ENCODE results near the gene ACSM2B.

DNA sequence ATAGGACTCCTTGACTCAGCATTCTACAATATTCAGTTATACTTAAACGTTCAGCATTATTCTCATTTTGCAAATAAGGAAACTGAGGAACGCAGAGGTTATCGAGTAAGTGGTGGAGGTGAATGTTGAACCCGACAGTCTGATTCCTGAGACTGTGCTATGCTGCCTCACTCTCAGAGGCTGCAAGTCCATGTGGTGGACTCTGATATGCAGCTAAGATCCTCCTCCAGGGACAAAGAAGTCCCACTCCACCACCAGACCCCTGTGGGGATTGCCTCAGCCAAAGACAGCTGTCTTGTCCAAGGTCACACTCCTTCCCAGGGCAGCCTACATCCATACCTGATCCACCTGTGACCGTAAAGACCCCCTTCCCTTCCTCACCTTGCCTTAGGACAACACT lies 37.5 kb downstream of the ACSM2B start:
- TF ChIP-seq, protein P1, sequence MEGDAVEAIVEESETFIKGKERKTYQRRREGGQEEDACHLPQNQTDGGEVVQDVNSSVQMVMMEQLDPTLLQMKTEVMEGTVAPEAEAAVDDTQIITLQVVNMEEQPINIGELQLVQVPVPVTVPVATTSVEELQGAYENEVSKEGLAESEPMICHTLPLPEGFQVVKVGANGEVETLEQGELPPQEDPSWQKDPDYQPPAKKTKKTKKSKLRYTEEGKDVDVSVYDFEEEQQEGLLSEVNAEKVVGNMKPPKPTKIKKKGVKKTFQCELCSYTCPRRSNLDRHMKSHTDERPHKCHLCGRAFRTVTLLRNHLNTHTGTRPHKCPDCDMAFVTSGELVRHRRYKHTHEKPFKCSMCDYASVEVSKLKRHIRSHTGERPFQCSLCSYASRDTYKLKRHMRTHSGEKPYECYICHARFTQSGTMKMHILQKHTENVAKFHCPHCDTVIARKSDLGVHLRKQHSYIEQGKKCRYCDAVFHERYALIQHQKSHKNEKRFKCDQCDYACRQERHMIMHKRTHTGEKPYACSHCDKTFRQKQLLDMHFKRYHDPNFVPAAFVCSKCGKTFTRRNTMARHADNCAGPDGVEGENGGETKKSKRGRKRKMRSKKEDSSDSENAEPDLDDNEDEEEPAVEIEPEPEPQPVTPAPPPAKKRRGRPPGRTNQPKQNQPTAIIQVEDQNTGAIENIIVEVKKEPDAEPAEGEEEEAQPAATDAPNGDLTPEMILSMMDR (IDR thresholded peaks at IDR 0.05; ENCODE audit: low read depth, low read length, poor library complexity, severe bottlenecking), result no peak
- TF ChIP-seq EZH2phosphoT487 (IDR thresholded peaks at IDR 0.05; ENCODE audit: borderline replicate concordance, low read length), result no peak
